Testis (tissue), 3 donors: ENCODE measurements around the gene C4orf50. TPM values are rescaled to one million over a fixed set of nuclear protein-coding genes. Genes with fewer than 3 reads are reported as not detected.
"Not testable (repeated sequence)": the region's sequence is repeated elsewhere in the genome, so short reads cannot be mapped to it uniquely, and the experiment has no call there.

ENCODE experiments used
- DNase-seq: peaks from one replicate; pipeline ENCODE4 v3.0.0-alpha.2; 2019
- H3K27ac ChIP-seq, 2 donors: fragments of 200-600 bp; sonication (generic); one replicate each; pipeline ENCODE4 v1.5.1; 2019
- H3K27me3 ChIP-seq: fragments of 200-600 bp; sonication (generic); one replicate; pipeline ENCODE4 v1.5.1; 2019
- H3K36me3 ChIP-seq: fragments of 200-600 bp; sonication (generic); one replicate; pipeline ENCODE4 v1.5.1; 2017; ENCODE audit warnings: low read depth; ENCODE audit errors: missing control alignments
- H3K4me1 ChIP-seq: fragments of 200-600 bp; sonication (generic); one replicate; pipeline ENCODE4 v1.5.1; 2019
- H3K4me3 ChIP-seq, 2 donors: fragments of 200-600 bp; sonication (generic); one replicate each; pipeline ENCODE4 v1.5.1; 2017 to 2019
- H3K9me3 ChIP-seq: fragments of 200-600 bp; sonication (generic); one replicate; pipeline ENCODE4 v1.5.1; 2017
- POLR2A ChIP-seq: fragments of 450-650 bp; IDR thresholded peaks from one replicate; pipeline ENCODE4 v1.6.1; 2017; ENCODE audit warnings: antibody characterized with exemption, mild to moderate bottlenecking, moderate library complexity
- WGBS, 2 donors: methylation state at CpG; one replicate each; pipeline ENCODE4 v1.1.5; 2018; 5-methylcytosine and 5-hydroxymethylcytosine counted together
- intact Hi-C: fragments of 100-400 bp; cut with DNase I; formaldehyde crosslinking; loops from one replicate; pipeline ENCODE4 v1.15.1; 2023; ENCODE audit warnings: low total_unique reads
- polyA plus RNA-seq: library from polyadenylated mRNA; stranded (reverse); fragments of 350-450 nt; fragmentation: Illumina TruSeq; extraction: RNeasy Lipid Tissue Mini Kit (QIAGEN cat#74804); gene quantifications from one replicate; pipeline ENCODE4 v1.2.3, GENCODE V29; 2014; ENCODE audit warnings: low read depth, low replicate concordance; ENCODE audit not compliant: insufficient read depth
- total RNA-seq, 2 donors: library from RNA; depleted of rRNA; stranded (reverse); fragments of >200 nt; gene quantifications; one replicate each; pipeline ENCODE4 v1.2.3, GENCODE V29; 2016
- TF ChIP-seq, protein P1 (sequence below), 3 experiments: fragments of 450-650 bp in 2 of 3; fragments of 200-600 bp in 1 of 3; sonication (generic) in 1 of 3; IDR thresholded peaks; one replicate each; pipeline ENCODE4 v1.5.1; 2016 to 2019; ENCODE audit warnings: antibody characterized with exemption in 3 of 3, mild to moderate bottlenecking in 2 of 3, moderate library complexity in 1 of 3

The C4orf50 gene
- total and polyA plus RNA-seq, 3 donors from 2014 or later: 1.1 to 2.7 (median 1.8) TPM

DNA sequence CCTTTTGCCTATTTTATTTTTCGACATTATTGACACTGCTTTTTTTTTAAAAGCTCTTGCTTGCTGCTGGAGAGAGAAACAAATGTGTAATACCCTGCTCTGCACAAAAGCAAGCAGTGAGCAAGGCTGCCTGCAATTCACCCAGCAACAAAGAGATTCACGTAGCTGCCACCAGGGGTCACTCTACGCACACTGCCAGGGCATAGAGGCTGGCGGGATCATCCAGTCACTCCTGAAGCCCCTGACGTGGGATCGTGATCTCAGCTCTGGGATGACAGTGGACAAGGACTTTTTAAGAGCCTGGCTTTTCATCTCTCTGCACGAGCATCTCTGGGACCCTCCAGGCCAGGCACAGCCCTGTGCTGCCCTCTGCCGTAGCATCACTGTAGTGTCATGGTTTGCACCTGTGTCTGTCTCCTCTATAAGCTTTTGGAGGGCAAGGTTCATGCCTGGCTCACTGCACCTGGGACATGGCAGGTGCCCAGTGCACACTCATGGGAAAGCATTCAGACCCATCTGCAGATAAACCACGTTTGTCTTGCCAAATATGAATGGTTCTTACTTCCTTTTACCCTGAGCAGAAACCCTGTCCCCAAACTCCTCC, 19.8 kb downstream of the C4orf50 start:
- Histone ChIP-seq H3K27ac (no peak overlapping the region), H3K36me3 (no peaks in the 10 kb centered on the region), H3K4me1 (no peaks in the 10 kb centered on the region), H3K9me3 (no peaks in the 10 kb centered on the region), H3K4me3 (no peak overlapping the region), H3K27me3 (no peaks in the 10 kb centered on the region)
- intact Hi-C loops: no loop called here
- 21 to 22% methylated on average over 7 to 9 of the region's 9 CpGs for WGBS, 2 donors
- TF ChIP-seq POLR2A: no peak
- TF ChIP-seq, protein P1, sequence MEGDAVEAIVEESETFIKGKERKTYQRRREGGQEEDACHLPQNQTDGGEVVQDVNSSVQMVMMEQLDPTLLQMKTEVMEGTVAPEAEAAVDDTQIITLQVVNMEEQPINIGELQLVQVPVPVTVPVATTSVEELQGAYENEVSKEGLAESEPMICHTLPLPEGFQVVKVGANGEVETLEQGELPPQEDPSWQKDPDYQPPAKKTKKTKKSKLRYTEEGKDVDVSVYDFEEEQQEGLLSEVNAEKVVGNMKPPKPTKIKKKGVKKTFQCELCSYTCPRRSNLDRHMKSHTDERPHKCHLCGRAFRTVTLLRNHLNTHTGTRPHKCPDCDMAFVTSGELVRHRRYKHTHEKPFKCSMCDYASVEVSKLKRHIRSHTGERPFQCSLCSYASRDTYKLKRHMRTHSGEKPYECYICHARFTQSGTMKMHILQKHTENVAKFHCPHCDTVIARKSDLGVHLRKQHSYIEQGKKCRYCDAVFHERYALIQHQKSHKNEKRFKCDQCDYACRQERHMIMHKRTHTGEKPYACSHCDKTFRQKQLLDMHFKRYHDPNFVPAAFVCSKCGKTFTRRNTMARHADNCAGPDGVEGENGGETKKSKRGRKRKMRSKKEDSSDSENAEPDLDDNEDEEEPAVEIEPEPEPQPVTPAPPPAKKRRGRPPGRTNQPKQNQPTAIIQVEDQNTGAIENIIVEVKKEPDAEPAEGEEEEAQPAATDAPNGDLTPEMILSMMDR (IDR thresholded peaks at IDR 0.05): peak; percentile 74 to 90 (median 80)
- peak; percentile 80 for DNase-seq

DNA sequence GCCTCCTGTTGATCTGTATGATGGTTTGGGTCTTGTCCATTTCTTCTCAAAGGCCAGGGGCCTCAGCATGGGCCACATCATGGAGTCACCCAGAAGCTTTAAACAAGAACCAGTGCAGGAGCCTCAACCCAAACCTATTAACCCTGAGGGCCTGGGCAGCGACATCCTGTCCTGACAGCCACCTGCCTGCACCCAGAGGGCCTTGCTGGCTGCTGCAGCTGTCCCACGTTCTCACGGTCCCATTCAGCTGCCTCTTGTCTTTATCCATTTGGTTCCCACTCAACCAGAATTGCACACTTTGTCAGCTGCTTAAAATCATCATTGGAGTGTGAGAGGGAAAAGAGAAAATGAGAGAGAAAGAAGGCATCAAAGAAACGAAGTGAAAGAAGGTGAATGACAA, 21.6 kb downstream of the C4orf50 start:
- 64 to 74% methylated on average over 4 of the region's 4 CpGs for WGBS, 2 donors
- H3K27me3 ChIP-seq: no peaks in the 10 kb centered on the region
- no peaks in the 10 kb centered on the region for H3K9me3 ChIP-seq
- no peak overlapping the region for H3K4me3 ChIP-seq
- no peak for DNase-seq
- H3K27ac ChIP-seq: no peak overlapping the region
- intact Hi-C loops: no loop called here
- H3K4me1 ChIP-seq: no peaks in the 10 kb centered on the region
- no peaks in the 10 kb centered on the region for H3K36me3 ChIP-seq
- TF ChIP-seq, protein P1 (IDR thresholded peaks at IDR 0.05): no peak
- no peak for TF ChIP-seq POLR2A

DNA sequence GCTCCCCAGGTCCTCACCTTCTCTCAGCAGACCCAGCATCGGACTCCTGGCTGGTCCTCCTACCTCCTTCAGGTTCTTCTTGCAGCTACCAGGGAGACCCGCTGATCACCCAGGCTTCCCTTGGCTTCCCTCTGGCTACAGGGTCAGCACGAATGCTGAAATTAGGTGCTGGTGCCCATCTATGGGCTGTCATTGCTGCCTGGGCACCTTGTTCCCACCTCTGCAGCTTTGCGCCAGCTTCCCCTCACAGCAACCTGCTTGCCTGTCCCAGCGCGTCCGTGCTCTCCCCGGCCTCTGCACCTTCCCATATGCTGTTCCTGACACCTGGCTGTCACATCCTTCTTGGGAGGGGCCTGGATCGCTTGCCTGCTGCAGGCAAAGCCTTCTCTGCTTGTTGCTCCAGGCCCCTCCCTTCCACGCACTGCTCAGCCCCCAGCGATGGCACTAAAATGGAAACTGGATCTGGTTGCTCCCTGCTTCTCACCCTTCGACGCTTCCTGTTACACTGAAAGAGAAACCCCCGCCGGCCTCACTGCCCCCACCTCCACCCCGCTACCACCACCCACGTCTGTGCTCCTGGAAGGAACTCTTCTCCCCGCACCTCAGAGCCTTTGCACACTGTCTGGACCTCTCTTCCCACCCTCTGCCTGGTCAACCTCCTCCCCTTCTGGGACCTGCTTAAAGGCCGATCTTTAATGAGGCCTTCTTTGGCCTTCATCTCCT, 22.2 kb downstream of the C4orf50 start:
- 71 to 75% methylated on average over 19 of the region's 19 CpGs for WGBS, 2 donors
- Histone ChIP-seq H3K27ac (no peak overlapping the region), H3K9me3 (no peaks in the 10 kb centered on the region), H3K4me3 (no peak overlapping the region), H3K36me3 (no peaks in the 10 kb centered on the region), H3K4me1 (no peaks in the 10 kb centered on the region), H3K27me3 (no peaks in the 10 kb centered on the region)
- no peak for TF ChIP-seq POLR2A
- TF ChIP-seq, protein P1 (IDR thresholded peaks at IDR 0.05): no peak
- intact Hi-C loops: no loop called here
- DNase-seq: no peak

DNA sequence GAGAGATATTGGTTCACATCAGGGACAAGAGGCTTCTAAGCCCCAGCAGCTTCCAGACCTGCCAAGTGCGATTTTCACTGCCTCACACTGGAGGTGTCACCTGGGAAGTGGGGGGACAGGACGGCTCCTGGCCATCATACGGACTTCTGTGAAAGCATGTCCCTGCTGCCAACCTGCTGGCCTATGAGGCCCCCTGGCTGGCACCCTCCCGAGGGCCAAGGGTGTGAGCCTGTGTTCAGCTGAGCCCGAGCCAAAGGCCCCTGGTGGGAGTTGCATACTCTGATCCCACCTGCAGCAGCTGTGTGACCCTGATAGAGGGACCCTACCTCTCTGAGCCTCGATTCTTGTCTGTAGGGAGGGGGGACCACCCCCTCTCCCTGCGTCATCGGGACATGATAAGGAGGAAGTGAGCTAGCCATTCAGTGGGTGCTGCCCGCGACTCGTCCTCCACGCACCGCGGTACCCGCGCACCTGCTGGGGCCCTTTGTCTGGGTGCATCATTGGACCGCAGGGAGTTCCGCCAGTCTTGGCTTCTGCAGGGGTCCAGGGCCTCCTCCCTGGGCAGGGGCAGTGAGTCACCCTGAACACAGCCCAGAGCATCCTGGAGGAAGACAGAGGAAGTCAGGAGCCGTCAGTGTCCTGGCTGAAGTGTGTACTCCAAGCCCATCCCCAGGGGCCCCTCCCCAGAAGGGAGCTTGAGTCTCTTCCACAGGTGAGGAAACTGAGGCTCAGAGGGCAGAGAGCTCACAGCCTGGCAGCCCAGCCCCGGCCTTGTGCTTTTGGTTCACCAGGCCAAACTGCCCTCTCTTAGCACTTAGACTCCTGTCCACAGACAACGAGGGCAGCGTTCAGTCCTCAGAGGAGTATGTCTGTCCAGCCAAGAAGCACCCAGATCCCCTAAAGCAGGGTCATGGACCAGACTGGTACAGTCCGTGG, 24.1 kb downstream of the C4orf50 start:
- no peaks in the 10 kb centered on the region for H3K36me3 ChIP-seq
- H3K4me3 ChIP-seq: no peak overlapping the region
- TF ChIP-seq POLR2A: no peak
- TF ChIP-seq, protein P1 (IDR thresholded peaks at IDR 0.05): no peak
- intact Hi-C loops: no loop called here
- no peak for DNase-seq
- 85 to 90% methylated on average over 21 to 23 of the region's 23 CpGs for WGBS, 2 donors
- H3K9me3 ChIP-seq: no peaks in the 10 kb centered on the region
- no peaks in the 10 kb centered on the region for H3K4me1 ChIP-seq
- no peak overlapping the region for H3K27ac ChIP-seq
- H3K27me3 ChIP-seq: no peaks in the 10 kb centered on the region

DNA sequence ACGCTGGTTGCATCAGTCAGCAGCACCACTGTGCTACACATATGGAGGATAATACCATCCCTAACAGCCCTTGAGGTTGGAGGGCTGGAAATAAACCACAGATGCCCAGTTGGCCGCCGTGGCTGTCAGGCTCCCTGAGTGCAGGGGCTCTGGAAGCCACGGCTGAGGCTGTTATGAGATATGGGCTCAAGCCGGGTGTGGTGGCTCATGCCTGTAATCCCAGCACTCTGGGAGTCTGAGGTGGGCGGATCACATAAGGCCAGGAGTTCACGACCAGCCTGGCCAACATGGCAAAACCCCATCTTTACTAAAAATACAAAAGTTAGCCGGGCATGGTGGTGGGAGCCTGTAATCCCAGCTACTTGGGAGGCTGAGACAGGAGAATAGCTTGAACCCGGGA, 24.9 kb downstream of the C4orf50 start:
- H3K27me3 ChIP-seq, H3K27ac ChIP-seq, DNase-seq, intact Hi-C loops, H3K4me3 ChIP-seq, H3K9me3 ChIP-seq, H3K4me1 ChIP-seq, H3K36me3 ChIP-seq: not testable (repeated sequence)
- 86 to 93% methylated on average over 6 to 9 of the region's 9 CpGs for WGBS, 2 donors
